Esophagus squamous epithelium (tissue), 4 donors: ENCODE measurements around the gene FAM168A.

Experiments used
- POLR2A ChIP-seq, 4 donors: fragments of 450-650 bp; IDR thresholded peaks; one replicate each; pipeline ENCODE4 v1.6.1; 2017; ENCODE audit warnings: antibody characterized with exemption in 4 of 4, mild to moderate bottlenecking in 4 of 4, moderate library complexity in 3 of 4
- TF ChIP-seq, protein P1 (sequence below), 6 experiments: fragments of 450-650 bp in 4 of 6; fragments of 200-600 bp in 2 of 6; sonication (generic) in 2 of 6; IDR thresholded peaks; one replicate each; pipeline ENCODE4 v1.5.1; 2016 to 2019; ENCODE audit warnings: antibody characterized with exemption in 6 of 6, mild to moderate bottlenecking in 4 of 6, moderate library complexity in 4 of 6

- TF ChIP-seq, protein P1, sequence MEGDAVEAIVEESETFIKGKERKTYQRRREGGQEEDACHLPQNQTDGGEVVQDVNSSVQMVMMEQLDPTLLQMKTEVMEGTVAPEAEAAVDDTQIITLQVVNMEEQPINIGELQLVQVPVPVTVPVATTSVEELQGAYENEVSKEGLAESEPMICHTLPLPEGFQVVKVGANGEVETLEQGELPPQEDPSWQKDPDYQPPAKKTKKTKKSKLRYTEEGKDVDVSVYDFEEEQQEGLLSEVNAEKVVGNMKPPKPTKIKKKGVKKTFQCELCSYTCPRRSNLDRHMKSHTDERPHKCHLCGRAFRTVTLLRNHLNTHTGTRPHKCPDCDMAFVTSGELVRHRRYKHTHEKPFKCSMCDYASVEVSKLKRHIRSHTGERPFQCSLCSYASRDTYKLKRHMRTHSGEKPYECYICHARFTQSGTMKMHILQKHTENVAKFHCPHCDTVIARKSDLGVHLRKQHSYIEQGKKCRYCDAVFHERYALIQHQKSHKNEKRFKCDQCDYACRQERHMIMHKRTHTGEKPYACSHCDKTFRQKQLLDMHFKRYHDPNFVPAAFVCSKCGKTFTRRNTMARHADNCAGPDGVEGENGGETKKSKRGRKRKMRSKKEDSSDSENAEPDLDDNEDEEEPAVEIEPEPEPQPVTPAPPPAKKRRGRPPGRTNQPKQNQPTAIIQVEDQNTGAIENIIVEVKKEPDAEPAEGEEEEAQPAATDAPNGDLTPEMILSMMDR (IDR thresholded peaks at IDR 0.05), result no peak
- TF ChIP-seq POLR2A (IDR thresholded peaks at IDR 0.05), result no peak
These were observed 84.2 kb downstream of the FAM168A start for GRCh38 chr11:73513707-73514106.
